HG03571 (cell line): ENCODE measurements around the gene MAFF.
"Not testable (repeated sequence)": the region's sequence is repeated elsewhere in the genome, so short reads cannot be mapped to it uniquely, and the experiment has no call there.

Experiments used
- ATAC-seq: cut with Tn5 transposase; IDR thresholded peaks from one replicate; pipeline ENCODE4 v1.9.1; 2021; ENCODE audit not compliant: unreplicated experiment

MAFF gene

GRCh38 chr22:38177044-38177443 is 24.8 kb upstream of the MAFF start:
- ATAC-seq = no peak

- ATAC-seq = not testable (repeated sequence)
Observed at GRCh38 chr22:38177571-38177925, 24.2 kb upstream of the MAFF start.

DNA sequence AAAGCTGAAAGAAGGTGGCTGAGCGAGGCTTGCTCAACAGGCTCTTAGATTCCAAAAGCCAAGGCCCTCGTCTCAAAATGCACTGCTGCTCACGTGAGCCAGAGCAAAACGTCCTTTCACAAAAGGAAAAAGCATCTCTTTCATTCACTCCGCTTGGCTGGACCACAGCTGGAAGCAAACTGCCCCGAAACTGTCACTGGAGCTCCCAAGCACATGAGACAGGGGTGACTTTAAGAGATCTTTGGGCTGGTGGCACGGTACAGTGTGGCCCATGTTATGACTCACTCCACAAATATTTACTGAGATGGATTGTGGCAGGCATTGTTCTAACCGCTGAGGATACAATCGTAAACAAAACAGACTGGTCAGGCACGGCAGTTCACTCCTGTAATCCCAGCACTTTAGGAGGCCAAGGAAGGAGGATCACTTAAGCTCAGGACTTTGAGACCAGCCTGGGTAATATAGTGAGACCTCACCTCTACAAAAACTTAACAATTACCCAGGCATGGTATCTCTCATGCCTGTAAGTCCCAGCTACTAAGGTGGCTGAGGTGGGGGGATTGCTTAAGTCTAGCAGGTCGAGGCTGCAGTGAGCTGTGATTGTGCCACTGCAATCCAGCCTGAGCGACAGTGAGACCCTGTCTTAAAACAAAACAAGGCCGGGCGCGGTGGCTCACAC is 23.7 kb upstream of the MAFF start:
- ATAC-seq = no peak

- not testable (repeated sequence) for ATAC-seq
Observed at GRCh38 chr22:38178605-38178937, 23.2 kb upstream of the MAFF start.

- no peak for ATAC-seq
Observed at GRCh38 chr22:38180841-38181452, 20.8 kb upstream of the MAFF start.

DNA sequence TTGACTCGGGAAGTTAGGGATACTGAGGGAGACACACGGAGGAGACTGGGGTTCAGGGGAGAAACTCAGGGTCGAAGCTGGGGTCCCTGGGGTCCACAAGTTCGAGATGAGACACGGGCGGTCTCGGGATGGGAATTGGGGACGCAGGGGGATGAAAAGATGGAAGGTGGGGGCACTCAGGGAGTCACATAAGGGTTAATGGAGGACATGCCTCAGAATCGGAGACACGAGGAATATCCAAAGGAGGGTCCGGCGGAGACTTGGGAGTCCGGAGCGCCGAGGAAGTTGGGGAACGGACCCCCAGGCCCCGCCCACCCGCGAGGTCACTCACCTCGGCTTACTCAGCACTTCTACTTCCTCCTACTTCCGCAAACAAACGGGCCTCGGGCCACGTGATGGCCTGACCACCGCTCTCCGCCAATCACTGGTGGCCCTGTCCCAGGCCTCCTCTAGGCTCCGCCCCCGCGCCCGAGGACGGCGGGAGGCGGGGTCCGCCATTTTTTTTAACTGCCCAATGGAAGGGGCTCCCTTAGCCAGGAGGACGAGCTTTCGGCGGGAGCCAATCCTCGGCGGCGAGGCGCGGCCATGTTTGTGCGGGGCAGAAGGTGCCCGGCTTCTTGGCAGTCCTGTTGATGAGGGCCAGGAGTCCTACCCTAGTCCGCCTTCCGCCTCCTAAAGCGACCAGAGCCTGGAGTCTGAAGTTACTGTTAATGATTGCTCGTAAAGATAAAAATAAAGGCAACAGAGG is 20.2 kb upstream of the MAFF start, which contains the start of gene PLA2G6:
PLA2G6 (minus strand) TSS at position 378 of the 748 bp plus-strand sequence. CDS start 12,404 bp downstream, outside the sequence.
- peak; percentile 79 for ATAC-seq

DNA sequence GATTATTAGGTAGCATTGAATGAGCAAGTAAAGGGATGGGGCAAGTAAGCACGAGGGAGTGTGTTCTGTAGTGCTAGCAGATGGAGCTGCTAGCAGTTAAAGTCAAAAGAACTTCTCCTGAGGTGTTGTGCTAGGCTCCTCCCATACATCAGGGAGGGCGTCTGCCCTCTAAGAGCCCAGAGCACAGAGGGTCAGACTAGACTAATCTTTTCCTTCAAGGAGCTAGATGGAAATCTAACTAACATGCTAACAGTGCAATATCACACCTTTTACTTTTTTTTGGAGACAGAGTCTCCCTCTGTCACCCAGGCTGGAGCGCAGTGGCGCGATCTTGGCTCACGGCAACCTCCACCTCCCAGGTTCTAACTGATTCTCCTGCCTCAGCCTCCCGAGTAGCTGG is 17.0 kb upstream of the MAFF start:
- no peak for ATAC-seq

GRCh38 chr22:38186429-38186828 is 15.4 kb upstream of the MAFF start:
- ATAC-seq = no peak

GRCh38 chr22:38187413-38188212 is 14.2 kb upstream of the MAFF start:
- ATAC-seq = no peak

DNA sequence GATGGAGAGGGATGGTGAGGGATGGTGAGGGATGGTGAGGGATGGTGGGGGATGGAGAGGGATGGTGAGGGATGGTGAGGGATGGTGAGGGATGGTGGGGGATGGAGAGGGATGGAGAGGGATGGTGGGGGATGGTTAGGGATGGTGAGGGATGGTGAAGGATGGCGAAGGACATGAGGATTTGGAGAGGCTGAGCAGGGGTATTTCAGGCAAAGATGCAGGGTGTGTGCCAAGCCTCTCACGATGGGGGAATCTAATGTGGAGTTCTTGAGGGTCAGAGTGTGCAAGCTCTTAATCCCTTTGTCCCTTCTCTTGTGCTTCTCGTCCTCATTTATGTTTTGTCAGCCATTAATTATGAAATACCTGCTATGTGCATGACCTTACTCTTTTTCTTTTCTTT is 12.7 kb upstream of the MAFF start:
- no peak for ATAC-seq

DNA sequence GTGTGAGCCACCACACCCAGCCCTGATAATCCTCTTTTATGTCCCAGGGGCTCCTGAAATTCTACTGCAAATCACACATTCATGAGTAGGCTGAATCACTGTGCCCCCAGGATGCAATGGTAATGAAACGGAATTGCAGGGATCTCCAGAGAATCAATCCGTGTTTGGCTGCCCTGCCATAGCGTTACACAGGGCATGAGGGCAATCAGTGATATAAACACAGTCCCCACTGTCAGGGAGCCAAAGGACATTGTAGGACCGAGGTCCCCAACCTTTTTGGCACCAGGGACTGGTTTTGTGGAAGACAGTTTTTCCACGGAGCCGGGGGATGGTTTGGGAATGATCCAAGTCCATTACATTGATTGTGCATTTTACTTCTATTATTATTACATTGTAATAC is 11.2 kb upstream of the MAFF start:
- no peak for ATAC-seq

- no peak for ATAC-seq
Observed at GRCh38 chr22:38191055-38191454, 10.7 kb upstream of the MAFF start.

DNA sequence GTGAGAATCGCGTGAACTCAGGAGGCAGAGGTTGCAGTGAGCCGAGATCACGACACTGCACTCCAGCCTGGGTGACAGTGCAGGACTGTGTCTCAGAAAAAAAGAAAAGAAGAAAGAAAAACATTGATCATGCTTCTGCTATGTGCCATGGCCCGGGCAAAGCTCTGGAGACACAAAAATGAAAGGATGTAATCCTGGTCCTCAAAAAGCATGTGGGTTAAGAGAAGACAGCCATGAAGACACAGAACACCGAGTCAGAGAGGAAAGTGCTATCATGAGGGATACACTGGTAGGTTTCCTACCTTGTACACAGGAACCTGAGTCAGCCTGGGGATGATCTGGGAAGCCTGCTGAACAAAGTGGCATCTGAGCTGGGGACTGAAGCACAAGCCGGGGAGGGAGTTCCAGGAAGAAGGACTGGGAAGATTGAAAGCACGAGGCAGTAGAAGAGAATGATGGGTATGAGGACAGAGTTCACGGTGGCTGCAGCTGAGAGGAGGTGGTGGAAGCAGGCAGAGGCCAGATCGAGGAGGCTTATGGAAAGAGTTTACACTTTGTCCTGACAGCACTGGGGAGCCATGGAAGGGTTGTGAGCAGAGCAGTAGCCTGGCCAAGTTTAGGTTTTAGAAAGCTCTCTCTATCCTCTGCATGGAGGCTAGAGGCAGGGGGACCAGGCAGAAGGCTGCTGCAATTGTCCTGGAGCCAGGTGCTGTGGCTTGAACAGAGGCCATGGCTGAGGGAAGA is 9.9 kb upstream of the MAFF start:
- no peak for ATAC-seq

DNA sequence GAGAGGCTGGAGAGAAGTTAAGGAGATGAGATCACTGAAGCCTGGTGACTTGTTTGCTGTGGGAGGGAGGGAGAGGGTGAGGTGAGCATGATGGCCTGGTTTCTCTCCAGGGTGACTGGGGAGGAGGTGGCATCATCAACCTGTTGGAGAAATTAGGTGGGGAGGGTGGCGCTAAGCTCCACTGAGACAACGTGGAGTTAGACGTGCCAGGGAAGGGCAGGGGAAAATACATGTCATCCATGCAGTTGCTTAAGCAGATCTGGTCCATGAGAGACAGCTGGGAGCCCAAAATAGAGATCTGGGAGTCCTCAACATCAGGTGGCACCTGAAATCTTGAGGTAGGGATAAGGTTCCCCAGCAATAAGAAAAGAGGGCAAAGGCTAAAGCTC is 9.3 kb upstream of the MAFF start:
- ATAC-seq = no peak

DNA sequence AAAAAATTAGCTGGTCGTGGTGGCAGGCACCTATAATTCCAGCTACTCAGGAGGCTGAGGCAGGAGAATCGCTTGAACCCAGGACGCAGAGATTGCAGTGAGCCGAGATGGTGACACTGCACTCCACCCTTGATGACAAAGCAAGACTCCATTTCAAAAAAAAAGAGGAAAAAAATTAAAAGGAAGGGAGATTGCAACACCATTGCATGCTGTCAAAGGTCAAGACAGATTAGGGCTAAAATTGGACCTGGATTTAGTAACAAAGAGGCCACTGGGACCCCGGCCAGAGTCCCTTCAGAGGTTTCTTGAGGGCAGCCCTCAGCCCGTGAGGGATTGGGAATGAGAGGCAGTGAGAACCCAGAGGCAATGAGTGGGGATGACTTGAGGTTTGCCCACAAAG is 8.2 kb upstream of the MAFF start:
- no peak for ATAC-seq

GRCh38 chr22:38196791-38197419 is 4.9 kb upstream of the MAFF start:
- ATAC-seq = no peak

DNA sequence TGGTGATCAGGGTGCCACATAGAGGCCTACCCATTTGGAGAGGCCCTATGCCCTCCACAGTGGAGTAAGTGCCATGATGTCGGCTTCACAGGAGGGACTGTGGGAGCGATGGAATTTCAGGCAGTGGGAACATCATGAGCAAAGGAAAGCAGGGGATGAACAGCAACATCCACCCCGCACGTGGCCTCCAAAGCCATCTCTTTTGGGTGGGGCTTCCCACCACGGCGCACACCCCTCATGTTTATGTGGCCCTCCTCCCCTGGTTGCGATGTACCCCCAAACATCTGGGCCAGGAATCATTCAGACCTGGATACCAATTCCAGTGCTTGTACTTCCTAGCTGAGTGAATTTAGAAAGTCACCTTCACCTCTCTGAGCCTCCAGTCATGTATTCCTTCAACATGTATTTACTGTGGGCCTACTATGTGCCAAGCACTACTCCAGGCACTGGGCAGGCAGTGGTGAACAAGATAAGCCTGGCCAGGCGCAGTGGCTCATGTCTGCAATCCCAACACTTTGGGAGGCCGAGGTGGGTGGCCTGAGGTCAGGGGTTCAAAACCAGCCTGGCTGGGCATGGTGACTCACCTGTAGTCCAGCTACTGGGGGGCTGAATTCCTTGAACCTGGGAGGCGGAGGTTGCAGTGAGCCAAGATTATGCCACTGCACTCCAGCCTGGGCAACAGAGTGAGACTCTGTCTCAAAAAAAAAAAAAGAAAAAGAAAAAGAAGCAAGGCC is 1.8 kb upstream of the MAFF start:
- no peak for ATAC-seq

DNA sequence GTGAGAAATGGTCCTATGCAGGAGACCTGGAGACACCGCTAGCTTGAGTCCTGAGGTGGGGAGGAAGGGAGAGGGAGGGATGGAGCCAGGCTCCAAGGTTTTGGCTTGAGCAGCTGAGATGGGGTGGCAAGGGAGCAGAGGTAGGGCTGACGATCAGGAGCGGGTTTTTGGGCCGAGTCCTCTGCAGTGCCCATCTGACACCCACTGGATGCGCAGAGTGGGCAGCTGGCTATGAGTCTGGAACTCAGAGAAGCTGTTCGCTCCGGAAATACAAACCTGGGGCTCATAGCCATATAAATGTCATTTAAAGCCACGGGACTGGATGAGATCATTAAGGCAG is 453 bp upstream of the MAFF start:
- peak; percentile 6 for ATAC-seq

GRCh38 chr22:38202437-38203089 is 769 bp downstream of the MAFF start:
- ATAC-seq = peak; percentile 22
